Kidney glomerular epithelial cell (primary cell): ENCODE data around the gene ATP5ME.
"Not testable (repeated sequence)": the region's sequence is repeated elsewhere in the genome, so short reads cannot be mapped to it uniquely, and the experiment has no call there.

Experiments used
- DNase-seq: peaks from one replicate; lab custom pipeline; 2025; lab: John Stamatoyannopoulos, UW

Gene ATP5ME

DNA sequence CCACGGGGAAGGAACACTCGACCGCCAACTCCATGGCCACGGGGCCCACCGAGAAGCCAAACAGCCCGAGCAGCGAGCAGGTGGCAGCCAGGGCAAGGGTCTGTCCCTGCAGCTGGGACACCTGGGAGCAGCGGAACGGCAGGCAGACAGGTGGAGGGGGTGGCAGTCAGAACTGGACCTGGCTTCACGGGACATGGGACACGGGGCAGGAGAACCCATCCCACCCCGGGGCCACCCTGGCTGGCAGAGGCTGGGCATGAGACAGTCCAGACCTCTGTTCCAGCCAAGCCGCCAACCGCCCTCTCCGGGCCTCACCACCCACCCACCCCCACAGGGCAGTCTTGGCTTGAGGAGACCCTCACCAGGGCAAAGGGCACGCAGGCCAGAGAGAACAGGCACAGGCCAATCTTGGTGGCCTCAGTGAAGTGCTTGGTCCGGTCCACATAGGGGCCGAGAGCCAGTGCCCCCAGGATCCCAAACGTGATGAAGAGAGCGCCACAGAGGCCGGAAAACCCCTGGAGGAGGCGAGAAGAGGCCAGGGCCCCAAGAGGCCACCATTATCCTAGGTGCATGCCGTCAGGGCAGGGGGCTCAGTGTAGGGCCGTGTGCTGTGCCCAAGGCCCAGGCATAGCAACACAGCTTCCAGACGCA lies 9.3 kb upstream of the ATP5ME start:
- no peak for DNase-seq

DNA sequence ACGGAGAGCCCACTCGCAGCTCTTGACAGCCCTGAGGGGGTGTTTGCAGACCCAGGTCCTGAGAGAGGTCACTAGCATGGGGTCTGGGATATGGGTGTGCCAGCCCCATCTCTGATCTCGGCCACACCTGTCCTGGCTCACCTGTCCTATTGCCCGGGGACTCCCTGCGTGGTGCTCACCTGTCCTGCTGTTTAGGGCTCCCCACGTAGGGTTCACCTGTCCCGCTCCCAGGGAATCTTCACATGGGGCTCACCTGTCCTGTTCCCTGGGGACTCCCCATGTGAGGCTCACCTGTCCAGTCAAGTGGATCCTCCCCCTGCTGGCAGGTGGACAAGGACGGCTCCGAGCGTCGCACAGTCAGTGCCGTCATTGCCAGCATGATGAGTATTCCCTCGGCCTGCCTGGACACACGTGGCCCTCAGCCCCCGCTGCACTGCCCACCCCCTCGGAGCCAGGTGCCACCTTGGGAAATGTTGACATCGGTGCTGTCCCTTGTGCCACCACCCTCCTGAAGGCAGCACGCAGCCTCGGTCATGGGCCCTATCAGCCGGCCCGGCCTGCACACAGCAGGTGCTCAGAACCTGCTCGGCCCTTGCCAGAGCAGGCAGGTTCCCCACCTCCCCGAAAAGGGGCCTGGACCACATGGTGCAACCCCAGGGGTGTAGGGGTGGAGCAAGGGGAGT lies 8.6 kb upstream of the ATP5ME start:
- no peak for DNase-seq

DNA sequence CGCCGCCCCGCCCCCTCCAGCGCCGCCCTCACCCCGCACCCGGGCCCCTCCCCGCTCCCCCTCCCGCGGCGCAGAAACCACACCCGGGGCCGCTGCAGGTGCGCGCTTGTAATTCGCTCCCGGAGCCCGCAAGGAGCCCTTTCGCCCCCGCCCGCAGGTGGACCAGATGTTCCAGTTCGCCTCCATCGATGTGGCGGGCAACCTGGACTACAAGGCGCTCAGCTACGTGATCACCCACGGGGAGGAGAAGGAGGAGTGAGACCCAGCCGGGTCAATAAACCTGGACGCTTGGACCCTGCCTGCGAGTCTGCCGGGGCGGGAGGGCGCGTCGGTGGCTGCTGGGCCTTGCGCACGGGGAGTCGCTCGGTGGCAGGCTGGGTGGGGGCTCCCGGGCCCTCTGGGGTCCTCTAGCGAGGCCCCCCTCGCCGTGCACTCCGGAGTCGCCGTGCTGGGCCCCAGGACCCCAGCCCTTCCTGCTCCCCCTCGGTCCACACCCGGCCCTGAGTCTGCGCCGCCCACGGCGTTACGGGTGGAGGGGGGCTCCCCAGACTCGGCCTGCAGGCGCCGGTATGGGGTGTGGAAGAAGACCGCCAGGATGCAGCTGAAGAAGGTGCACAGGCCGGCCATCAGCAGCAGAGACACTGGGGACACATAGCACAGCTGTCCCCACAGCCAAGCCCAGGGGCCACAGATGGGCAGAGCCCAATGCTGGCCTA lies 7.8 kb upstream of the ATP5ME start:
- DNase-seq = no peak

DNA sequence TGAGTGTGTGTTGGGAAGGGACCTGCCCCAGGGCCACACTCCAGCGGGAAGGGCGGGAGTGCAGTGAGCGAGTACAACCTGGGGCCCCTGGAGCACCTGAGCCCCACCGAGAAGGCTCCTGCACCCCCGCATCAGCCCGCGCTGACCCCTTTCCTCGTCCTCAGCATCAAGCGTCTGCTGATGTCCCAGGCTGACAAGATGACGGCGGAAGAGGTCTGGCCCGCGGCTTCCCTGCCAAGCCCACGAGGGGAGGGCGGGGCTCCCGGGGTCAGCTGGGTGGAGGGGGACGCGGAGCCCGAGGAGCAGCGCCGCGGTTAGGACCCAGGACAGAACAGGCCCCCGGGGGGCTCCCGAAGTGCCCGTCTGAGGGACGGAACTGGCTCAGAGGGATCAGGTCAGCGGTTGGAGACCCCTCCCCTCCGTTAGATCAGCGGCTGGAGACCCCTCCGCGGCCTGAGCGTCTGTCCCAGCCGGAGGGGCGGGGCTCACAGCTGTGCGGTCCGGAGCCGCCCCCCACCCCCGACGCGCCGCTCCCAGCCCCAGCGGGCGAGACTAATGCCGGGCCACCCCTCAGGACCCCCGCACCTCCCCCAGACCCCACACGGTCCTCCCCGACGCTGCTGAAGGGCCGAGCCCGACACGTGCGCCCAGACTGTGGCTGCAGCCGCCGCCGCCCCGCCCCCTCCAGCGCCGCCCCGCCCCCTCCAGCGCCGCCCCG lies 7.0 kb upstream of the ATP5ME start:
- no peak for DNase-seq

DNA sequence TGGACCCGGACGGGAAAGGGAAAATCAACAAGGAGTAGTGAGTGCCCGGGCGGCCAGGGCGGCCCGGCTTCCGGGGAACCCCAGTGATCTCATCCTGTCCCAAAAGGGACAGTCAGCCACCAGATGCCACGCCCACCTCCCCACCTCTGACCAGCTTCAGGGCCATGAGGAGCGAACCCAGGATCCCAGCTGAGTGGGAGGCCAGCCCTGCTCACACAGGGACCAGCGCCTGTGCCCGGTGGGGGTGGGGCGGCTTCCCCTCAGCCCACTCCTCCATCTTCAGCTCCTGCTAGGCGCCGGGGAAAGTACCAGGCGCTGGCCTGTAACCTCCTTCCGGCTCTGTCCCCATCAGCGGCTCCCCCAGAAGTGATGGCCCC lies 6.5 kb upstream of the ATP5ME start:
- DNase-seq = no peak

DNA sequence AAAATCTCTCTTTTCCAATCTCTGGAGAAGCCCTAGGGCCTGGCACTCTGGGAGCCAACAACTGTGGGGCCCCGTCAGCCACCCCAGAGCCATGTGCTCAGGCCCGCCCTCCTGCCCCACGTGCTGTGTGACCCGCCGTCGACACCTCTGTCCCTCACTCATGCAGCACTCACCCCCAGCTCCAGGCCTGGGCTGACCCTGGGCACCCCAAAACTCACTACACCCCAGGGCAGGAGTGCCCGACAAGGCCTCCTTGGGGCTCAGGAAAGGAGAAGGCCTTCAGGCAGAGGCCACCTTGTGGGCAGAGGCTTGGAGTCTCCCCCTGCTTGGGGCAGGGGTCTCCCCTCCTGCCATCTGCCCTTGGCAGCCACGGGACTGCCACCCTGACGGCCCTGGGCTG lies 6.0 kb upstream of the ATP5ME start:
- DNase-seq = no peak

DNA sequence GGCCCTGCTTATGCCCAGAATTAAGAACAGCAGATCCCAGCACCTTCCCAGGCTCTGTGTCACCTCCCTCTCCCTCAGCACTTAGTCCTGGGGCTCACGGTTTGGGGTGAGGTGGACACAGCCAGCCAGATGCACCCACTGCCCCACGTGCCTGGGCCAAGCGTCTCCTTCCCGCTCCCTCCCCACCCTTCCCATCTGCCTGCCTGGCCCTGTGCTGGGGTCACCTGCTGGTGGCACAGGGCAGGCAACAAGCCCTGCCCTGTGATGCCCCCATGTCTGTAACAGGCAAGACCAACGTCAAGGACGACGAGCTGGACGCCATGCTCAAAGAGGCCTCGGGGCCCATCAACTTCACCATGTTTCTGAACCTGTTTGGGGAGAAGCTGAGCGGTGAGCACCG lies 5.6 kb upstream of the ATP5ME start:
- no peak for DNase-seq

DNA sequence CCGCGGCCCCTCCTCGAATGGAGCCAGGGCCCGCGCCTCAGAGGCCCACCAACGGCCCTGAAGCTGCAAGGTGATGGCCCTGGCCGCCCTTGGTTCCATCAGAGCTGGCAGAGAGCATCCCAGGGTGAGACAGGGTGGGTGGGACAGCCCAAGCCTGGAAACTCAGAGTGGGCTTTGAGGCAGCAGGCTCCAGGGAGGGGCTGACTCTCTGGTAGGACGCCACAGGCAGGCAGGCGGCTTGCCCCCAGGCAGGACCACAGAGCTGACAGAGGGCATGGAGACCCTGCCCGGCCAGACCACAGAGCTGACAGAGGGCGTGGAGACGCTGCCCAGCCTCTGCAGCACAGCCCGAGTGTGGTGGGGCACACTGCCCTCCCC lies 5.0 kb upstream of the ATP5ME start:
- no peak for DNase-seq

DNA sequence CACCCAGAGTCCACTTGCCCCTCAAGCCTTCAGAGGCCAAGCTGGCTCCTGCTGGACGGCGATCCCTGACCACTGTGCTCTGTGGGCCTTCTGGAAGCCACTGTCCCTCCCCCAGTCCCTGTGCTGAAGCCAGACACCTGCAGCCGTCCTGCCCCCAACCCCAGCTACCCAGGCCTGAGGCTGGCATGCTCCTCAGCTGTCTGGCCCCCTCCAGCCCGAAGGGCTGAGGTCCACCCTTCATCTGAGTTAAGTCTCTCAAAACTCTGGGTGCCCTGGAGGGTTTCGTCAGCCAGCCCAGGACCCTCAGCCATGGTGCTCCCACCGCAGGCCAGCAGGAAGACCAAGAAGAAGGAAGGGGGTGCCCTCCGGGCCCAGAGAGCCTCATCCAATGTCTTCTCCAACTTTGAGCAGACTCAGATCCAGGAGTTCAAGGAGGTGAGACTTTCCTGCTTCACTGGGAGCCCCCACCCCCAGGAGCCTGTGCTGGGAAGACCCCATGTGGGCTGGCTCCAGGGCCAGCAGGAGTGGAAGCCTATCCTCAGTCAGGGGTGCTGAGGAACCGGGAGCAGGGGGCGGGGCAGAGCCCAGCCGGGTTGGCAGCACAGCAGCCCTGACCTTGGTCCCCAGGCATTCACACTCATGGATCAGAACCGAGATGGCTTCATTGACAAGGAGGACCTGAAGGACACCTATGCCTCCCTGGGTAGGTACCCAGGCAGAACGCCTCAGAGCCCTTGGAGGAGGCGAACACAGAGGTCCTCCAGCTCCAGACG lies 4.4 kb upstream of the ATP5ME start:
- no peak for DNase-seq

DNA sequence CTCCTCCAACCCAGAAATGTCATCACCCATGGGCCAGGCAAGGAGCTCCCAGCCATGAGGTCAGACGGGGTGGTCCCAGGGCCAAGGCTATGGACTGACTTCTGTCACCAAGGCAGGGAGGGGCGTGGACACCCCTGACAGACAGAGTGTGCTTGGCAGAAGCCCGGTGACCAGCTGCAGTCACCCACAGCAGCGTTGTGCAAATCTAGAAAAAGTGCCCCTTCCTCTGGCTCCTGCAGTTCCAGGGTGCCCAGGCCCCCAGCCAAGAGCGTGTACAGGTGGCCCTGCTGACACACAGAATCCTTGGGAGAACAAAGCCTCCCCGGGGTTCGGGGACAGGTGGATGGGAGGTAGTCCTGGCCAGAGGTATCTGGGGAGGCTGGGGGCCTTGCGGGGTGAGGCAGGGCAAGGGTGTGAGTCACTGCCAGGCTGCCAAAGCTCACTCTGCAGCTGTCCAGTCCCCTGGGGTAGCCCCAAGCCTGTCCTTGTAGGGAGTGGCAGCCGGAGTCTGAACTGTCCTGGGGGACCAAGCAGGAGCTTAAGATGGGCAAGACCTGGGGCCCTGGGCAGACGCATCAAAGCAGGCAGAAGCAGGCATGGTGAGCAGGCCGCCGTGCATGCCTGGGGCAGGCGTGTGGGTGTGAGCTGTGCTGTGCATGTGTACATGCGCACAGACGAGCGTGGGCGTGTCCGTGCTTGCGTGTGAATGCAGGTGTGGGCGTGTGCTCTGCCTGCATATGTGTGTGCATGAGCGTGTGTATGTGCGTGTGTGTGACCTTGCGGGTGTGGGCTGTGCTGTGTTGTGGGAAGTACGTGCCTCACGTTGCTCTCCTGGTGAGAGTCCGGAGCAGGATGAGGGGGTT lies 3.6 kb upstream of the ATP5ME start:
- no peak for DNase-seq

DNA sequence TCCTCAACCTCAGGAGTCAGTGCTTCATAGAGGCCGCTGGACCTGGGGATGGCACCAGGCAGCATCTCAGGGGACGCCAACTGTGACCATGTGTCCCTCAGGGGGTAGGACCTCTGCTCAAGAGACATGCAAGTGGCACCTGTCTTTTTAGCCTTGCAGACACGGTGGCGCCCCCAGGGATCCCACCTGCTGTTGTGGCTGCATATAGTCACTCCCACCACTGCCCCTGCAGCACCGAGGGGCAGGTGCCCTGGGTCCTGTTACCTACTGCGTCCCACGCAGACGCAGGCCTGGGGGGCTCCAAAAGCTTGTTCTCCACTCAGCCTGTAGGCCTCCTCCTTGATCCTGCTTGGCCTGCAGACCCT lies 2.8 kb upstream of the ATP5ME start:
- no peak for DNase-seq

DNA sequence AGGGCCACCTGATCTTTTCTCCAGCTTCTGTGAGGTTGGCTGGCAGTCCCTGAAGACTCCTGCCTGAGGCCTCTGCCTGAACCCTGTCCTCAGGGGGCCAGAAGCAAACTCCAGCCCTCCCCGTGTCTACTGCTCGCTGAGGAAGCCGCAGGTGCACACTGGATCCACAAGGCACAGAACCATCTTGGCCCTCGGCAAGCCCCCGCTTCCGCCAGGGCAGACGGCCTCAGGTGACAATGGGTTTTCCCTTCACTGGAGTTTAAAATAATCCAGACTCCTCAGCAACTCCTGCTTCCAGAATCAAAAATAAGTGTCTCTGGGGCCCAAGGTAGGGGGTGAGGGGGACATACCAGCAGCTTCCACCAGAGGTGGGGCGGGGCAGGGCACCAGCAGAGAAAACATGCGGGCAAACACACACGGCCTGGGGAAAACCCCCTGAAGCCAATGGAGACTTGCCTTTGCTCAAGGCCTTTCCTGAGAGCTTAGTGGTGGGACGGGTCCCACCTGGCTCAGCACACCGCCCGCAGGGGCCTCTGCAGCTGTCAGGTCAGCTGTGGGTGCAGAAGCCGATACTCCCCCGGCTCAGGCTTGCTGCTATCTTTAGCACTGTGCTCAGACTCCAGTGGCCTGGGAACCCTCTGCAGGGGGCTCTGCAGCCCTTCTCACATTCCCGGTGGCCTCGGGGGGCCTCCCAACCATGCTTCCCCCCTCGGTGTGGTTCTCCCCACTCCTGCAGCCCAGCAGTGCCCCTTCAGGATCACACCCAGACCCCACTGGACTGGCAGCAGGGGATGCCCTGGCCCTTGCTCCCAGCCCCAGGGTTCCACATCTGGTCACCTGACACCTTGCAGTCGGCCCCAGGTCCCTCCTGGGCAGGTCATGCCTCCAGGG lies 2.1 kb upstream of the ATP5ME start:
- DNase-seq = no peak

DNA sequence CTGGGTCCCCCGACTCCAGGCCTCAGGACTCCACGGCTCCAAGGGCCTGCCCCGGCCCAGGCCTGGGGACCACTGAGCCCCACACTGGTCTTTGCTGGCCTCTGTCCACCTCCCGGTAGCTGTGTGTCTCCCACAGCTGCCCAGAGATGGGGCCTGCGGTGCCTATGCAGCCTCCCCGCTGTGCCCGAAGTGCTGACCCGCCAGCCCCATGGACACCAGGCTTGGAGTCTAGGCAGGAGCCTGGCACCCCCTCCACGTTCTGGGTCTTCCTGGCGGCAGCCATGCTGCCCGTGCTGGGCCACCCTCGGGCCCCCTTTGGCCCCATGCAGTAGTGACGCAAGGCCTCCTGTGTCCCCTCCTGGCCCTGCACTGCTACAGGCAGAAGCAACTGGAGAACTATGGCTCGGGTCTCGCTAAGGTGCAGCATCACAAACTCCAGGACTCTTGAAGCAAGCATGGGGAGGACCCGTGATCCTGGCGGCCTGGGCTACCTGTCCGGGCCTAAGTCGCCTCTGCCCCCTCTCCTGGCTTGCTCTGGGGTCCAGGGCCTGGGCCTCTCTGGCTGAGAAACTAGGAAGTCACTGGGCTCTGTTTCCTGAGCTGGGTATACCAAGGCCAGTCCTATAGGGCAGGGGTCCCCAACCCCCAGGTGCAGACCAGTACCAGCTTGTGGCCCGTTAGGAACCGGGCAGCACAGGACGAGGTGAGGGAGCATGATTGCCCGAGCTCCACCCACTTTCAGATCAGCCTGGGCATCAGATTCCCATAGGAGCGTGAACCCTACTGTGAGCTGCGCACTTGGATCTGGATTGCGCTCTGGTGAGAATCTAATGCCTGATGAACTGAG lies 1.2 kb upstream of the ATP5ME start:
- DNase-seq = no peak

DNA sequence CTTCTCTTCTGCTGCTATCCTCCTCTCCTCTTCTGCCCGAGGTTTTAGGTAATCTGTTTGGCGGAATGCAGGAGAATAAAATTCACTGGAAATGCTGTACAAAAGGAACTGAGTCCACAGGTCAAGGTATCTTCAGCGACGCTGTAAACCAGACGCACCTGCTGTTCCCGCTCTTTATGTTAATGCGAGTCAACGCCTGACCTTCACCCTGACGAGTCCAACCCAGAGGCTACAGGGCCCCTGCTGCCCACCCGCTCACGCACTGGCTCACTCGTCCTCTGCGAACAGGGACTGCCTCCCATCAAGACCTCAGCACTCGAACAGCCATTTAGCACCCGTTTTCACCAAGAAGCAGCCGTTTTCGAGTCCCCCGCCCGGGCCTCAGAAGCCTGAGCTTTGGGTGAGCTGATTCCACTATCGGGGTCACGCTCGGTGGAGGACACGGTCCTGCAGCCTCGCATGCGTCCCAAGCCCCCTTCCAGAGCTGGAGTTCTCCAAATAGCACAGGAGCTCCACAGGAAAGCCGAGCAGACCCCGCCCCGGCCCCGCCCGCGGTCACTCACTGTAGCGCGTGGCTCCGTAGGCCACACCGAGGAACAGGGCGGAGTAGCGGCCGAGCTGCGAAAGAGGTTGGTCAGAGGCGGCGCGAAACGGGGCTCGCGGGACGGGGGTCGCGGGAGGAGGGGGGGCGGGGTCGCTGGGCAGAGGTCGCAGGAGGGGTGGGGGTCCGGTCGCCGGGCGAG lies 556 bp downstream of the ATP5ME start:
- no peak for DNase-seq

DNA sequence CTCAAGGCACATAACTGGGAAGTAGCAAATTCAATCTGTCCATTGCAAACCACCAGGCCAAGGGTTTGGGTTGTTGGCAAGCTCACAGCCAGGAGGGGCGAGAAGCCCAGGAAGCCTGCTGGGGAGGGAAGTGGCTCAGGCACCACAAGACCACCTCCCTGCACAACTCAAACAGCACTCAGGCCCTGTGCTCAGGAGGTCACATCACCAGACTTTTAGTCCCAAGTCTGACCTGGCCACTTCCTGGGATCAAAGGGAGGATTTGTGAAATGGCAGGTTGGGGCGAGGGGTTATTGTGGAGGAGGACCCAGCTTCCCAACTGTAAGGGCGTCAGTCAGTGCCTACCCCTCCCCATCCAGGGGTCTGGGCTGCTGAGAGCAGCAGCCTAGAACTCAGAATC lies 2.3 kb downstream of the ATP5ME start:
- no peak for DNase-seq

DNA sequence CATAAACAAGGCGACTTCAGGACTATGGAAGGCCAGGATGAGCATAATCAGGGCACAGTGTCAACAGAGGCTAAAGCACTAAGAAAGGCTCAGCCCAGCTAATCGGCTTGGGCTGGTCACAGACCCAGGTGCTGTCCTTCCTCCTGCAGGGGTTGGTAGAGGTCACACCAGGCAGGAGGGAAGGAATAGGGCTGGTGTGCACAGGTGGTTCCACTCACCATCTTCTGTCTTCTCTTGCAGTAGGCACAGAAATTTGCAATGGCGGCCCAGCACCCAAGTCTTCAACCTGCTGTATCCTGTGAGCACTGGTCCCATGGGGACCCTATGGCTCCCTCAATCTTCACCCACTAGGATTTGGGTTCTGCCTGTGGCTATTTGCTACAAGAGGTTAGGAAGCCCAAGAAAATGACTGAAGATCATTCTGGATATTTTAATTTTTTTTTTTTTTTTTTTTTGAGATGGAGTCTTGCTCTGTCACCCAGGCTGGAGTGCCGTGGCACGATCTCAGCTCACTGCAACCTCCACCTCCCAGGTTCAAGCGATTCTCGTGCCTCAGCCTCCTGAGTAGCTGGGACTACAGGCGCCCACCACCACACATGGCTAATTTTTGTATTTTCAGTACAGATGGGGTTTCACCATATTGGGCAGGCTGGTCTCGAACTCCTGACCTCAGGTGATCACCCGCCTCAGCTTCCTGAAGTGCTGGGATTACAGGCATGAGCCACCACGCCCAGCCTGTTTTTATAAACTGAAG lies 4.1 kb downstream of the ATP5ME start:
- not testable (repeated sequence) for DNase-seq

DNA sequence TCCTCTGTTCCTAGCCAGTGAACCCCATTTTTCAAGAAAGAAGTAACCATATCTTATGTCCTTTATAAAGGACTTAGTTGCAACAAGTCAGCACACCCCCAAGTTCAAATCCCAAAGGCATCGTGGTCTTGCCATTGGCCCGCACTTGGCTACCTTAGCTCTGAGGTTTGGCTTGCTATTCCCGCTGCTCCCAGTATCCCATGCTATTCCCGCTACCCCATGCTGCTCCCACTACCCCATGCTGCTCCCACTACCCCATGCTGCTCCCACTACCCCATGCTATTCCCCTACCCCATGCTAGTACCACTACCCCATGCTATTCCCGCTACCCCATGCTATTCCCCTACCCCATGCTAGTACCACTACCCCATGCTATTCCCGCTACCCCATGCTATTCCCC lies 5.9 kb downstream of the ATP5ME start:
- not testable (repeated sequence) for DNase-seq

DNA sequence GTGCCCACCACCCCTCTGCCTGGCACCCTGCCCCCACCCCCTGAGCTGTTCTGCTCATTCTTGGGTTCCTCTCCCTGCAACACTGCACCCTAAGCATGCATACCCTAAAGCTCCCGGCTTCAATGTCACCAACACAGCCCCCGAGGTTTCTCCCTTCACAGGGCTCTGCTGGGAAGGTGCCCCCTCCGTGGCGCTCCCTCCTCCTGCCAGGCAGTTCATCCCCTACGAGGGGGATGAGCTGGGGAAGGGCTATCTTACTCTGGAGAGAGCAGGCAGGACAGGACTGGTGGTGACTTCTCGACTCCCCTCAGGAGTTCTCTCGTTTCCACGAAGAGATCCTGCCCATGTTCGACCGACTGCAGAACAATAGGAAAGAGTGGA lies 6.5 kb downstream of the ATP5ME start:
- DNase-seq = no peak
